NCI-H1417 (cell line): ENCODE results near the gene RPS29.

ENCODE experiments used
- DNase-seq, 3 experiments: peaks; one replicate each; lab custom pipeline; 2025; lab: John Stamatoyannopoulos, UW

Gene RPS29

GRCh38 chr14:49585803-49586672 lies at the start of gene RPS29:
Gene RPS29 (minus strand): TSS chr14:49586380. CDS start chr14:49586346, 34 bp downstream.
- peak; percentile 99 to 100 (median 99) for DNase-seq

- DNase-seq: peak; percentile 76 to 89 (median 83)
Observed at GRCh38 chr14:49634547-49635334, 48.6 kb upstream of the RPS29 start, which contains the start of gene DNAAF2. Gene DNAAF2 (minus strand): TSS chr14:49635244. CDS start chr14:49635149, 95 bp downstream.

GRCh38 chr14:49633640-49634546 lies 47.7 kb upstream of the RPS29 start:
- DNase-seq: peak; percentile 96 to 98 (median 98)

- DNase-seq: no peak
Observed at GRCh38 chr14:49623941-49624839, 38.0 kb upstream of the RPS29 start.

- DNase-seq: no peak
Observed at GRCh38 chr14:49623387-49623786, 37.2 kb upstream of the RPS29 start.

- DNase-seq: peak in 1 of 3 experiments; percentile 50
Observed at GRCh38 chr14:49622022-49622607, 35.9 kb upstream of the RPS29 start.

- DNase-seq: peak; percentile 53 to 97 (median 90)
Observed at GRCh38 chr14:49621114-49621881, 35.1 kb upstream of the RPS29 start.

- peak; percentile 98 to 99 (median 99) for DNase-seq
Observed at GRCh38 chr14:49620182-49621113, 34.3 kb upstream of the RPS29 start, which contains the start of the genes MGAT2 and RPL36AL. Gene MGAT2 (plus strand): TSS chr14:49620799. CDS start chr14:49621269, 470 bp downstream. Gene RPL36AL (minus strand): TSS chr14:49620626. CDS start chr14:49619104, 1,522 bp downstream.

- peak in 1 of 3 experiments; percentile 70 for DNase-seq
Observed at GRCh38 chr14:49619730-49620129, 33.5 kb upstream of the RPS29 start.

- peak in 1 of 3 experiments; percentile 11 for DNase-seq
Observed at GRCh38 chr14:49619273-49619672, 33.1 kb upstream of the RPS29 start.

- no peak for DNase-seq
Observed at GRCh38 chr14:49617852-49618519, 31.8 kb upstream of the RPS29 start.

- no peak for DNase-seq
Observed at GRCh38 chr14:49615776-49616175, 29.6 kb upstream of the RPS29 start.

- DNase-seq: no peak
Observed at GRCh38 chr14:49614196-49614595, 28.0 kb upstream of the RPS29 start.

- DNase-seq: no peak
Observed at GRCh38 chr14:49612671-49613070, 26.5 kb upstream of the RPS29 start.

- no peak for DNase-seq
Observed at GRCh38 chr14:49612251-49612650, 26.1 kb upstream of the RPS29 start.

GRCh38 chr14:49607583-49607982 lies 21.4 kb upstream of the RPS29 start:
- no peak for DNase-seq
